Glomerular endothelial cell (primary cell): Measurements from ENCODE around the gene AAGAB. TPM values are rescaled to one million over a fixed set of nuclear protein-coding genes. Genes with fewer than 3 reads are reported as not detected.

ENCODE experiments used
- DNase-seq: peaks from one replicate; pipeline ENCODE4 v3.0.0-alpha.2; 2011; ENCODE audit warnings: low read depth, low spot score; ENCODE audit errors: extremely low read depth
- total RNA-seq: library from RNA; depleted of rRNA; stranded (reverse); fragments of >200 nt; gene quantifications from 2 replicates; pipeline ENCODE4 v1.2.3, GENCODE V29; 2015

The AAGAB gene
- total RNA-seq, 1 donor from 2014 or later: 41.9 TPM

- DNase-seq: no peak
Measured at GRCh38 chr15:67212684-67213367, 41.6 kb downstream of the AAGAB start.

- DNase-seq: no peak
Measured at GRCh38 chr15:67210555-67211168, 43.8 kb downstream of the AAGAB start.

GRCh38 chr15:67208396-67208795 is 46.1 kb downstream of the AAGAB start:
- DNase-seq: no peak

GRCh38 chr15:67207555-67208207 is 46.8 kb downstream of the AAGAB start:
- DNase-seq: no peak

GRCh38 chr15:67202991-67203390 is 51.5 kb downstream of the AAGAB start:
- DNase-seq: no peak

GRCh38 chr15:67202091-67202490 is 52.4 kb downstream of the AAGAB start:
- DNase-seq: no peak

- DNase-seq: no peak
Measured at GRCh38 chr15:67201136-67201535, 53.3 kb downstream of the AAGAB start.

GRCh38 chr15:67199881-67200763 is 54.3 kb downstream of the AAGAB start:
- no peak for DNase-seq

GRCh38 chr15:67199391-67199790 is 55.1 kb downstream of the AAGAB start:
- no peak for DNase-seq

- no peak for DNase-seq
Measured at GRCh38 chr15:67198157-67198754, 56.2 kb downstream of the AAGAB start.

- DNase-seq: no peak
Measured at GRCh38 chr15:67197364-67197695, 57.1 kb downstream of the AAGAB start.

GRCh38 chr15:67196672-67197363 is 57.6 kb downstream of the AAGAB start:
- no peak for DNase-seq

GRCh38 chr15:67196222-67196621 is 58.2 kb downstream of the AAGAB start:
- DNase-seq: no peak

GRCh38 chr15:67195305-67195704 is 59.2 kb downstream of the AAGAB start:
- no peak for DNase-seq

GRCh38 chr15:67194171-67195114 is 60.0 kb downstream of the AAGAB start:
- DNase-seq: no peak

- no peak for DNase-seq
Measured at GRCh38 chr15:67193223-67193990, 61.1 kb downstream of the AAGAB start.

- no peak for DNase-seq
Measured at GRCh38 chr15:67192185-67192820, 62.2 kb downstream of the AAGAB start.

- no peak for DNase-seq
Measured at GRCh38 chr15:67190813-67191212, 63.6 kb downstream of the AAGAB start.
